Esophagus squamous epithelium (tissue), 4 donors: ENCODE measurements around the gene WDR26.

Experiments
- POLR2A ChIP-seq, 4 donors: fragments of 450-650 bp; IDR thresholded peaks; one replicate each; pipeline ENCODE4 v1.6.1; 2017; ENCODE audit warnings: antibody characterized with exemption in 4 of 4, mild to moderate bottlenecking in 4 of 4, moderate library complexity in 3 of 4
- TF ChIP-seq, protein P1 (sequence below), 6 experiments: fragments of 450-650 bp in 4 of 6; fragments of 200-600 bp in 2 of 6; sonication (generic) in 2 of 6; IDR thresholded peaks; one replicate each; pipeline ENCODE4 v1.5.1; 2016 to 2019; ENCODE audit warnings: antibody characterized with exemption in 6 of 6, mild to moderate bottlenecking in 4 of 6, moderate library complexity in 4 of 6

- TF ChIP-seq, protein P1, sequence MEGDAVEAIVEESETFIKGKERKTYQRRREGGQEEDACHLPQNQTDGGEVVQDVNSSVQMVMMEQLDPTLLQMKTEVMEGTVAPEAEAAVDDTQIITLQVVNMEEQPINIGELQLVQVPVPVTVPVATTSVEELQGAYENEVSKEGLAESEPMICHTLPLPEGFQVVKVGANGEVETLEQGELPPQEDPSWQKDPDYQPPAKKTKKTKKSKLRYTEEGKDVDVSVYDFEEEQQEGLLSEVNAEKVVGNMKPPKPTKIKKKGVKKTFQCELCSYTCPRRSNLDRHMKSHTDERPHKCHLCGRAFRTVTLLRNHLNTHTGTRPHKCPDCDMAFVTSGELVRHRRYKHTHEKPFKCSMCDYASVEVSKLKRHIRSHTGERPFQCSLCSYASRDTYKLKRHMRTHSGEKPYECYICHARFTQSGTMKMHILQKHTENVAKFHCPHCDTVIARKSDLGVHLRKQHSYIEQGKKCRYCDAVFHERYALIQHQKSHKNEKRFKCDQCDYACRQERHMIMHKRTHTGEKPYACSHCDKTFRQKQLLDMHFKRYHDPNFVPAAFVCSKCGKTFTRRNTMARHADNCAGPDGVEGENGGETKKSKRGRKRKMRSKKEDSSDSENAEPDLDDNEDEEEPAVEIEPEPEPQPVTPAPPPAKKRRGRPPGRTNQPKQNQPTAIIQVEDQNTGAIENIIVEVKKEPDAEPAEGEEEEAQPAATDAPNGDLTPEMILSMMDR (IDR thresholded peaks at IDR 0.05), result no peak
- TF ChIP-seq POLR2A (IDR thresholded peaks at IDR 0.05), result no peak
Observed at GRCh38 chr1:224411766-224412165, 22.8 kb downstream of the WDR26 start.
